HG03175 (cell line): Measurements from ENCODE around the gene PCSK4.
"Not testable (repeated sequence)": the region's sequence is repeated elsewhere in the genome, so short reads cannot be mapped to it uniquely, and the experiment has no call there.

ENCODE experiments used
- ATAC-seq: cut with Tn5 transposase; IDR thresholded peaks from one replicate; pipeline ENCODE4 v1.9.1; 2021; ENCODE audit warnings: mild to moderate bottlenecking, moderate library complexity; ENCODE audit not compliant: unreplicated experiment

PCSK4 gene

DNA sequence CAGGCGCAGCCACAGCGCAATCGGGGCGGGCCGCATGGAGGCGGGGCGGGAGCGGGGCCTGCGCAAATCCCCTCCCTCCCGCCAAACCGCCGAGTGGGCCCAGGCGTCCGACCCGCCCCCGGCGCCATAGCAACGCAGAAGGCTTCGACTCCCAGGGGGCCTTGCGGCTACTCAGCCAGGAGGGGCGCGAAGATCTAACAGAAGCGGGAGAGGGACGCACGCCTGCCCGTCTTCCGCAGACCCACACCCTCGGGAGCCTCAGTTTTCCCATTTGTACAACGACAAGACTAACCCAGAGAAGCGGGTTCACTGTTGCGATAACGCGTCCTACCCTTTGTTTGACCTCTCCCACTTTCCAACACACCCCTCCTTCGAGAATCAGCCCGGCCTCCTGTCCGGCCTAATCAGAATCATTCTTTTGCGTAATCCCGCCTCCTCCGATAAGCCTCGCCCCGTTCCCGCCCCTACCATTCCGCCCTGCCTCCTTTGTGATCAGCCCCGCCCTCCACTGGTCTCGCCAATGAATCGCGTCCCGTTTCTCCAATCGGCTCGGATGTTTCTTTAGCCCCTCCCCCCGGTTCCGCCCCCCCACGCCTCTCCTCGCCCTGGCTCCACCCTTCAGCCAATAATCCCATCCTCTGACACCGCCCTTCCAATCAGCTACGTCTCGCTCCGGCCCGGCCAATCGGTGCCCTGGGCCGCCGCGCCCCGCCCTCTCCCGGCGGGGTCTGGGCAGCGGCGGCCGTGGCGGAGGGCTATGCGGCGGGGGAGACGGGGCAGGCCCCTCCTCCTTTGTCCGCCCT, at the start of gene PCSK4:
Gene PCSK4 (minus strand): TSS at position 40 of the 803 bp plus-strand sequence. CDS start 4 bp downstream, at position 36.
- peak; percentile 86 for ATAC-seq

- ATAC-seq, result not testable (repeated sequence)
Observed at GRCh38 chr19:1539749-1540148, 49.6 kb upstream of the PCSK4 start.

DNA sequence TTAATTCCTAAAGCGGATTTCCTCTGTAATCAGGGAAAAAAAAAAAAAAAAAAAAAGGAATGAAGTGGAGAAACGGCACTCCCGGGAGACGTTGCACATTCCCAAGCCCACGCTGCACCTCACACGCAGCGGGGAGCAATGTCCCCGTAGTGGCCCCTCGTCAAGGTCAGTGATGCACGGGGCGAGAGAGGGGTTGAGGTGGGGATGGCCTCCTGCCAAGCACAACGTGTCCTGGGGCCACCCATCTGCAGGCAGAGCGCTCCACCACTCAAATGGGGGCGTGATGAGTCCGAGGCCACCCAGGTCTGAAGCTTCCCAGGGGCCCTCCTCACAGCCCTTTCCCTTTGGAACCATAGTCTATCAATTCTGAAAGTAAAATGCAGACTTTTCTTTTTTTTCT, 48.8 kb upstream of the PCSK4 start:
- no peak for ATAC-seq

- not testable (repeated sequence) for ATAC-seq
Observed at GRCh38 chr19:1535699-1536098, 45.5 kb upstream of the PCSK4 start.

DNA sequence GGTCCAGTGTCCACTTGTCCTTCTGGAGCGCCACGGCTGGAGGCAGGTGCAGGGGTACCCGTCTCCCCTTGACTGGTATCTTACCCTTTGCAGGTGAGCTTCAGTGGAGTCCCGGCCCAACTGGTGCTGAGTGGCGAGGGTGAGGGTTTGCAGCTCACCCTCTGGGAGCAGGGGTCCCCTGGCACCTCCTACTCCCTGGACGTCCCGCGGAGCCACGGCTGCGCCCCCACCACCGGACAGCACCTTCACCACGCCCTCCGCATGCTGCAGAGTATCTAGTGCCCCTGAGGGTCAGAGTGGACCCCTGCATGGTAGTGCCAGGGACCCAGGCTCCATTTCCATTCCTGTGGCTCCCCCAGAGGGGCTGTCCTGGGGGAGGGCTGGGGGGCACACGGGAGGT, 44.8 kb upstream of the PCSK4 start:
- no peak for ATAC-seq

DNA sequence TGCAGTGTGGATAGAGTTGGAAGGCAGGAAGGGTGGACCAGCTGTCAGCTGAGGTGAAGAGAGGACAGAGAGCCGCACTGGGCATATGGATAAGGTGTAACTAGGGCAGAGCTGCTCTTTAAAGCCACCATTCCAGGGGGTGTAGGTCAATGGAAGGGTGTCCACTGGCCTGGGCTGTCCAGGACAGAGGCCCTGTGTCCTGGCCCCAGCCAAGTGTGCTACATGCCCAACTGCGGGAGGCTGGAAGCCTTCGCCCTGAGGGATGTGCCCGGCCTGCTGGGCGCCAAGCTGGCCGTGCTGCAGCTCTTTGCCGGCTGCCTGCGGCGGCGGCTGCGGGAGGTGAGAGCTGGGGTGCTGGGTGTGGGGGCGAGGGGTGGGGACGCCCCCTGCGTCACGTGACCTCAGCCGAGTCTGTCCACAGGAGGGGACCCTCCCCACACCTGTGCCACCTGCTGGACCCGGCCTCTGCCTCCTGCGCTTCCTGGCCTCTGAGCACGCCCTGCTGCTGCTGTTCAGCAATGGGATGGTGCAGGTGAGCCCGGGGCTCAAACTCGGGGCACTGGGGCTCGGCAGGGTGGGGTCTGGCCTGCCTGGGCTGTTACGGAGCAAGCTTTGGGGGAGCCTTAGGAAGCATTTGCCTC, 43.5 kb upstream of the PCSK4 start:
- ATAC-seq, result no peak

- ATAC-seq, result no peak
Observed at GRCh38 chr19:1532003-1532402, 41.9 kb upstream of the PCSK4 start.

- ATAC-seq, result no peak
Observed at GRCh38 chr19:1531587-1531986, 41.4 kb upstream of the PCSK4 start.

GRCh38 chr19:1530856-1531255, 40.7 kb upstream of the PCSK4 start:
- not testable (repeated sequence) for ATAC-seq

DNA sequence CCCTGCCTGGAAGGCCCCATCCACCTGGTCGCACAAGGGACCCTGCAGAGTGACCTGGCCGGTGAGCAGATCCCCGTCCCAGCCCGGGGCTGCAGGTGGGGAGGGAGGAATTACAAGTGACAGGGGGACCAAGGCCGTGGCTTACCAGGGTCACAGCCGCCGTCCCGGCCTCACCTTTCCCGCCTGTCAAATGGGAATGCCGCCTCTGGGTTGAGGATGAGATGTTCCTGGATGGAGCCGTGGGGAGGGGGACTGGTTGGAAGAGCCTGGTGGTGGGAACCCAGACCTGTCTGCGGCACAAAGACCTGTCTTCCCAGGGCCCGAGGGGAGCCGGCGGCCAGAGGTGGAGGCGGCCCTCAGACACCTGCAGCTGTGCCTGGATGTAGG, 39.3 kb upstream of the PCSK4 start:
- ATAC-seq, result no peak

- ATAC-seq, result no peak
Observed at GRCh38 chr19:1528596-1529429, 38.7 kb upstream of the PCSK4 start.

DNA sequence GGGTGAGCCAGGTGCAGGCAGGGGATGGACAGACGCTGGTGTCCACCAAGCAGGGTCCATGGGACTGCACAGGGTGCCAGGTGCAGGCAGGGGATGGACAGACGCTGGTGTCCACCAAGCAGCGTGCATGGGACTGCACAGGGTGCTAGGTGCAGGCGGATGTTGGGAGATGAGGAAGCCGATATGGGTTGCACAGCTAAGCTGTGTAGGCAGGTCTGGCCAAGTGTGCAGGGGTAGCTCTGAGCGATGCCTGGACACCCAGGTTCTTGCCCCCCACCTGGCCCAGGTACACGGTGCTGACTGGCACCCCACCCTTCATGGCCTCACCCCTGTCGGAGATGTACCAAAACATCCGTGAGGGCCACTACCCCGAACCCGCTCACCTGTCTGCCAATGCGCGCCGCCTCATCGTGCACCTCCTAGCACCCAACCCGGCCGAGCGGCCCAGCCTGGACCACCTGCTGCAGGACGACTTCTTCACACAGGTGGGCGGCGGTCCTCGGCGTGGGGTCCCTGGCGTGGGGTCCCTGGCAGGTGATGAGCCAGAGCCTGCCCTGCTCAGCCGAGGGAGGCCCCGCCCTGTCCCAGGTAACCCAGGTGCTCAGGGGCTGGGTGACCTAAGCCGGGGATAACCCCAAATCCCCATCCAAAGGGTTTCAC, 37.6 kb upstream of the PCSK4 start:
- no peak for ATAC-seq

DNA sequence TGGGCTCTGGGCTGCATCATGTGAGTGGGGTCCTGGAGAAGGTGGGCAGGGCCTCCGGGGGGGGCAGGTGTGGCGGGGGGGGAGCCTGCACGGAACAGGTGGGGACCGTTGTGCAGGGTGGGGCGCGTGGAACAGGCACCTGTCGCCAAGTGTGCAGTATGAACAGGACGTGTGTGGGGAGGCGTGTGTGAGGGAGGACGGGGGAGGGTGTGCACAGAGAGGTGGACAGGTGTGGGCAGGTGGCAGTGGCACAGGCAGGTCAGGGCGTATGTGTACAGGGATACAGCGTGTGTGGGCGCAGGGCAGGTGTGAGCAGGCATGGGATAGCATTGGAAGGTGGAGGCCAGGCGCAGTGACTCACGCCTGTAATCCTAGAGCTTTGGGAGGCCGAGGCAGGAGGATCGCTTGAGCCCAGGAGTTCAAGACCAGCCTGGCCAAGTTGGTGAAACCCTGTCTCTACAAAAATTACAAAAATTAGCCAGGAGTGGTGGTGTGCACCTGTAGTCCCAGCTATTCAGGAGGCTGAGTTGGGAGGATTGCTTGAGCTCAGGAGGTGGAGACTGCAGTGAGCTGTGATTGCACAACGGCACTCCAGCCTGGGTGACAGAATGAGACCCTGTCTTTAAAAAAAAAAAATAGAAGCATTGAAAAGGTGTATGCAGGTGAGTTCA, 37.0 kb upstream of the PCSK4 start:
- no peak for ATAC-seq

- no peak for ATAC-seq
Observed at GRCh38 chr19:1526066-1526778, 36.1 kb upstream of the PCSK4 start.

GRCh38 chr19:1525343-1525742, 35.2 kb upstream of the PCSK4 start:
- no peak for ATAC-seq

DNA sequence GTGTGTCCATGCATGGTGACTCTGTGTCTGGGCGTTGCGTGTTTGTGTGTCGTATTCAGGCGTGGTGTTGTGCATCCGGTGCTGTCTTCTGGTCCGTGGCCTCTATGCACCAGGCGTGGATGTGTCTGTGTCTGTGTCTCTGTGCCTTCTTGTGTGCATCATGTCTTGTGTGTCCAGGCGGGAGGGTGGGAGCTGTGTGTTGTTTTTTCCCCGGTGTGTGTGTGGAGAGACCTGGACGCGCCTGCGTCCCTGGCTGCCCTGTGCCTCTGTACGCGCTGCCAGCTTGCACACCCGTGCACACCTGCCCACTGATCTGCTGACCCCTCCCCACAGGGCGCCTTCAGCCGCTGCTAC, 34.8 kb upstream of the PCSK4 start:
- ATAC-seq, result no peak

DNA sequence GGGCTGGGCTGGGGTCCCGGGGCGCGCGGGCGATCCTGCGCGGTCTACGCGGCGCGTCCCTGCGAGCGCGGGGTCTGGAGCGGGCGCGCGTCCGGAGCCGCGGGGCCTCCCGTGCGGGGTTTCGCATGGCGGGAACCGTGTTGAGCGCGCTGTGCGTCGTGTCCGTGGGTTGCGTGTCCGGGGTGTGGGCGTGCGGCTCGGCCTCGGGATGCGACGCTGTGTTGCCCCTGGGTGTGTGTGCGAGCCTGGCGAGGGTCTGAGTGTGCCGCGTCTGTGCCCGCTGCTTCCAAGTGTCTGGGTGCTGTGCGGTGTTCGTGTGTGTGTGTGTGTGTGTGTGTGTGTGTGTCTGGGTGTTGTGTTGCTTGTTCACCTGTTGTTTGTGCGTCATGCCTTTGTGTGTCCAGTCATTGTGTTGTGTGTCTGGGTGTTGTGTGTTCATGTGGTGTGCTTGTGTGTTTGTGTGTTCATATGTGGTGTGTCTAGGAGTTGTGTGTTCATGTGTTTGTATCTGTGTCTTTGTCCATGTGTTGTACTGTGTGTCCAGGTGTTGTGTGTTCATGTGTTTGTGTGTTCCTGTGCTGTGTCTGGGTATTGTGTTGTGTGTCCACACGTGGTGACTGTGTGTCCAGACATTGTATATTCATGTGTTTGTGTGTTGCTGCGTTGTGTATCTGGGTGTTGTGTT, 34.3 kb upstream of the PCSK4 start:
- no peak for ATAC-seq

DNA sequence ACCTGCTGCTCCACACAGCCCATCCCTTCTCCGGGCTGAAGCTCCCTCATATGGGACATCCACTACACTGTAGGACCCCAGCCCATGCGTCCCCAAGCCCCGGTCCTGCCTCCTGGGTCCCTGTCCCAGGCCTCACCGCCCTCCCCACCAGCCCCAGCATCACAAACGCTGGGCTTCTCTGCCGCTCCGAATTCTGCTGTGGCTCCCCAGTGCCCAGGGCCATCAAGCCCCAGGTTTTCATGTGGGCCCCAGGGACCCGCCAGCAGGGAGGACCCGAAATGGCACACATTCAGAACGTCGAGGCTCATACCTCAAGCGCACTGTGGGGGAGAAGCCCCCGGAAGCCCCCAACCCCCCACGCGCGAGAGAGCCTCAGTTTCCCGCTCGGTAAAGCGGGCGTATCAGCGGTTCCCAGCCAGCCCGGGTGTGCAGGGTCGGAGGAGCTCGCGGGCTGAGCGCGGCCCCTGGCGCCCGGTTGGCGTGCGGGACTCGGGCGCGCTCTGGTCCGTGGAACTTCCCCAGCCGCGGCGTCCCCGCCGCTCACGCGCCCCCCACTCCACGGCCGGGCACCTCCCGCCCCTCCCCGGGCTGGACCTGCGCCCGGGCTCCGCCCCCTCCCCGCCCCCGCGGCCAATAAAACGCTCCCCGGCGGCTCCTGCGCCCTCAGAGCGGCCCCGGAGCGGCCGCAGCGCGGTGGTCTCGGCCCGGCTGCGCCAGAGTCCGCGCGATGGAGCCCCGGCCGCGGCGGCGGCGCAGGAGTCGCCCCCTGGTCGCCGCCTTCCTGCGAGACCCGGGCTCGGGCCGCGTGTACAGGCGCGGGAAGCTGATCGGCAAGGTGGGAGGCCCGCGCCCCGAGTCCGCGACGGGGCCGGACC, 33.5 kb upstream of the PCSK4 start, which contains the start of gene PLK5:
Gene PLK5 (plus strand): TSS at position 666 of the 875 bp plus-strand sequence. CDS start 2,920 bp downstream, outside the sequence.
- no peak for ATAC-seq
